ENCODE results near the gene EPS15. TPM values are rescaled to one million over a fixed set of nuclear protein-coding genes. Genes with fewer than 3 reads are reported as not detected.

Gene EPS15
- total RNA-seq, result 41.3 and 41.6 TPM in 2 replicates
- long read RNA-seq, full-length matches to known transcripts, result 10 of 39 reads
- long read RNA-seq, partial matches to known transcripts, result 21 of 39 reads
- long read RNA-seq, other reads (novel, unspliced or antisense), result 8 of 39 reads

DNA sequence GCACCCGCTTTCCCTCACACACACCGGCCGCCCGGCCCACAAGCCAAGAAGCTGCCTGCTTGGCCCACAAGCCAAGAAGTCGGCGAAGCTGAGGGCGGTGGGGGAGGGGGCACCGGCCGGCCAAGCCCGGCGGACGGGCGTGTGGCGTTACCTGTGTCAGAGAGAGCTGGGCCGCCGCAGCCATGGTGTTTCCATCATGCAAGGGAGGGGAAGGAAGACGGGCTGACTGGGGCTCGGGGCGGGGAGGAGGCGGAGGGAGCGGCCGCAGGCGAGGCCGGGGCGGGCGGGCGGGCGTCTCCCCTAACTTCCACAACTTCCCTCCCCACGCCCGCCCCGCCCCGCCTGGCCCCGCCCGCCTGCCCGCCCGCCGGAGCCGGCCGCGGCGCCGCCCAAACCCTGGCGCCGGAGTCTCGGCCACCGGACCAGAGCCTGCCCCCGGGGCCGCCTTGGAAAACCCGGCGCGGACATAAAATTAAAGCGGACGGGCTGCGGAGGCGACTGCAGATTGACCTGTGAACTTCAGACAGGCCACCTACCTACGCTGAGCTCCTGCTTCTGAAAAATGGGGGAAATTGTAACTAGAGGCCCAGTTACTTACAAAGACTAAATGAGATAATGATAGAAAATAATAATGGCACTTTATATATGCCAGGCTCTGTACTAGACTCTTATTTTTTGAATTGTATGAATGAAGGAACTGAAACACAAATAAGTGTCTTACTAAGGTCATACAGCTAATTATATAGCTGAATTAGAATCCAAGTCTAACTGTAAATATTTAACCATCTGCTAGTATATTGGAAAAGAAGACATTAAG lies at the start of gene EPS15:
EPS15 (minus strand) TSS at position 219 of the 817 bp plus-strand sequence; CDS start at position 184, 35 bp downstream.
- Mint-ChIP-seq H3K27me3 (ENCODE audit: low read depth) (no peaks in the 10 kb centered on the region), H3K9me3 (no peaks in the 10 kb centered on the region), H3K4me3 (peak within 1 kb of the TSS; percentile 91), H3K36me3 (ENCODE audit: low read depth) (no peaks in the 10 kb centered on the region), H3K4me1 (peaks cover 30% of the 10 kb centered on the region), H3K27ac (ENCODE audit: unreplicated experiment) (peak within 1 kb of the TSS; percentile 44)
- DNase-seq (ENCODE audit: low read depth, low spot score), result peak; percentile 82
- TF ChIP-seq, protein P1, sequence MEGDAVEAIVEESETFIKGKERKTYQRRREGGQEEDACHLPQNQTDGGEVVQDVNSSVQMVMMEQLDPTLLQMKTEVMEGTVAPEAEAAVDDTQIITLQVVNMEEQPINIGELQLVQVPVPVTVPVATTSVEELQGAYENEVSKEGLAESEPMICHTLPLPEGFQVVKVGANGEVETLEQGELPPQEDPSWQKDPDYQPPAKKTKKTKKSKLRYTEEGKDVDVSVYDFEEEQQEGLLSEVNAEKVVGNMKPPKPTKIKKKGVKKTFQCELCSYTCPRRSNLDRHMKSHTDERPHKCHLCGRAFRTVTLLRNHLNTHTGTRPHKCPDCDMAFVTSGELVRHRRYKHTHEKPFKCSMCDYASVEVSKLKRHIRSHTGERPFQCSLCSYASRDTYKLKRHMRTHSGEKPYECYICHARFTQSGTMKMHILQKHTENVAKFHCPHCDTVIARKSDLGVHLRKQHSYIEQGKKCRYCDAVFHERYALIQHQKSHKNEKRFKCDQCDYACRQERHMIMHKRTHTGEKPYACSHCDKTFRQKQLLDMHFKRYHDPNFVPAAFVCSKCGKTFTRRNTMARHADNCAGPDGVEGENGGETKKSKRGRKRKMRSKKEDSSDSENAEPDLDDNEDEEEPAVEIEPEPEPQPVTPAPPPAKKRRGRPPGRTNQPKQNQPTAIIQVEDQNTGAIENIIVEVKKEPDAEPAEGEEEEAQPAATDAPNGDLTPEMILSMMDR (conservative IDR thresholded peaks at IDR 0.05), result no peak

DNA sequence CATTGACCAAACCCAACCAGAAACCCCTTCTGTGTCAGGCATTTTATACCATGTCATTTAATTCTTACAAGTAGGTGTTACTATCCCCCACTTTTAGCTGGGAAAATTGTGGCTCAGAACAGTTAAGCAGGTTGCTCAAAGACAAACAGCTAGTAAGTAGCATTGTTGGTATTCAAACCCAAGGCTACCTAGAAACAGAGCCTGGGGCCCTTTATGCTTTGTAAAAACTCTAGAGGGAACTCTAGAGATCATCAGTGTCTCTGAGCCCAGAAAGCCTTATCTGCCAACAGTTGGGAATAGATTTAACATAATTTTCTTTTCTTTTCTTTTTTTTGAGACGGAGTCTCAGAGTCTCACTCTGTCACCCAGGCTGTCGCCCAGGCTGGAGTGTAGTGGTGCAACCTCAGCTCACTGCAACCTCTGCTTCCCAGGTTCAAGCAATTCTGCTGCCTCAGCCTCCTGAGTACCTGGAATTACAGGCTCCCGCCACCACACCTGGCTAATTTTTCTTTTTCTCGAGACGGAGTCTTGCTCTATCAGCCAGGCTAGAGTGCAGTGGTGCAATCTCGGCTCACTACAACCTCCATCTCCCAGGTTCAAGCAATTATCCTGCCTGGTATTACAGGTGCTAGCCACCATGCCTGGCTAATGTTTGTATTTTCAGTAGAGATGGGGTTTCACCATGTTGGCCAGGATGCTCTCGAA lies 49.3 kb upstream of the EPS15 start:
- no peaks in the 10 kb centered on the region for H3K36me3 Mint-ChIP-seq (ENCODE audit: low read depth)
- no peaks in the 10 kb centered on the region for H3K9me3 Mint-ChIP-seq
- TF ChIP-seq, protein P1 (conservative IDR thresholded peaks at IDR 0.05), result no peak

DNA sequence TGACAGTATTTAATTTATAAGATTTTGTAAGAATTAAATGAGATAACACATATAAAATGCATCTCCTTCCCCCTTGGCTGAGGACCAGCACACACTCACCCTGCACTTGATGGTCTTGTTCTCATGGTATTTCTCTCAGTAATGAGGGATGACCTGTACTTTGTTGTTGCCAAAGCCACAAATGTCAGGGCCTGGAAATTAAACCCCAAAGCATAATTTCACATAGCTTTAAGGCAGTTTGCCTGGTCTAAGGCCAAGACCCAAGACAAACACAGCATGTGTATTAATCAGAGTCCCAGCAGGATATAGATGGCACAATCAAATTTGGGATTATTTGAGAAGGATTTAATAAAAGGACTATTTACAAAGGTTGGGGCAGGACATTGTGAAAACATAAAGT lies 48.6 kb upstream of the EPS15 start:
- no peaks in the 10 kb centered on the region for H3K27me3 Mint-ChIP-seq (ENCODE audit: low read depth)
- TF ChIP-seq, protein P1 (conservative IDR thresholded peaks at IDR 0.05), result no peak
- peaks cover 18% of the 10 kb centered on the region for H3K4me1 Mint-ChIP-seq
- no peaks in the 10 kb centered on the region for H3K36me3 Mint-ChIP-seq (ENCODE audit: low read depth)
- no peak overlapping the region for H3K27ac Mint-ChIP-seq (ENCODE audit: unreplicated experiment)
- no peak overlapping the region for H3K4me3 Mint-ChIP-seq
- no peaks in the 10 kb centered on the region for H3K9me3 Mint-ChIP-seq
- no peak for DNase-seq (ENCODE audit: low read depth, low spot score)

More for the DNA sequence above, 49.3 kb upstream of the EPS15 start:
- H3K4me1 Mint-ChIP-seq, result peaks cover 18% of the 10 kb centered on the region
- H3K4me3 Mint-ChIP-seq, result no peak overlapping the region
- no peak for DNase-seq (ENCODE audit: low read depth, low spot score)
- H3K27ac Mint-ChIP-seq (ENCODE audit: unreplicated experiment), result no peak overlapping the region
- no peaks in the 10 kb centered on the region for H3K27me3 Mint-ChIP-seq (ENCODE audit: low read depth)

DNA sequence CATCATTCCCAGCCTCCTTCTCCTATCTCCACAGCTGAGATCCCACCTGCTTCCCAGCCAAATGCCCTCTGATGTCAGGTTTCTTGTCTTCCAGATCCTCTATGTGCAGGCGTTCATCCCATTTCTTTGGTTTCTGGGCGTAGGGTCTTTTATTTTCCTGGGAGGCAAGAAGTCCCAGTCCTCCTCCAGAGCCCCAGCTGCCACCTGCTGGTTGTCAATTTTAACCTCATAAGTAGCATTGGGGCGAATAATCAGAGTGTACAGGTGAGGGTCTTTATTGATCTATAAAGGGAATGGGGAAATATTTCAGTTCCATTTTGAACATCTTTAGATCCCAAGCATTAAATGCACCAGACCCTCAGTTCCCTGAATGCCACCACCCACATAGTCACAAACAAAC lies 47.2 kb upstream of the EPS15 start:
- TF ChIP-seq, protein P1 (conservative IDR thresholded peaks at IDR 0.05), result no peak
- H3K27ac Mint-ChIP-seq (ENCODE audit: unreplicated experiment), result no peak overlapping the region
- no peaks in the 10 kb centered on the region for H3K36me3 Mint-ChIP-seq (ENCODE audit: low read depth)
- no peak overlapping the region for H3K4me3 Mint-ChIP-seq
- no peaks in the 10 kb centered on the region for H3K27me3 Mint-ChIP-seq (ENCODE audit: low read depth)
- no peaks in the 10 kb centered on the region for H3K9me3 Mint-ChIP-seq
- peaks cover 5% of the 10 kb centered on the region for H3K4me1 Mint-ChIP-seq
- DNase-seq (ENCODE audit: low read depth, low spot score), result no peak

DNA sequence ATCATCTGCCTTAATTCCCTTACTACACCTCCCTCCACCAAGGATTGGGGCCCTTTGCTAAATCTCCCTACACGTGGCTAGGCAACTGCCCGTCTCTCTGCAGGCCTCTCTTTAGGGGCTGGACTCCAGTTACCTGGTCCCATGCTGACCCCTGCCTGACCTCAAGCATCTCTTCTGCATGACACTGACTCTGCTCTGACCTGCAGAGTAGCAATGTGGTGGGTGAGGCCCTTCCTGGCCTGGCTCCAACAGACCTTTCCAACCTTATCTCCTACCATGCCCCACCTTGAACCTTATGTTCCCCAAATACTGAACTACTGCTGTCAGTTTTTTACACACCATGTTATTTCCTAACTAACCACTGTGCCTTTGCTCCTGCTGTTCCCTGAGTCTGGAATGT lies 45.9 kb upstream of the EPS15 start:
- H3K4me3 Mint-ChIP-seq, result no peak overlapping the region
- H3K27ac Mint-ChIP-seq (ENCODE audit: unreplicated experiment), result no peak overlapping the region
- TF ChIP-seq, protein P1 (conservative IDR thresholded peaks at IDR 0.05), result no peak
- H3K36me3 Mint-ChIP-seq (ENCODE audit: low read depth), result no peaks in the 10 kb centered on the region
- H3K9me3 Mint-ChIP-seq, result no peaks in the 10 kb centered on the region
- no peak for DNase-seq (ENCODE audit: low read depth, low spot score)
- no peaks in the 10 kb centered on the region for H3K27me3 Mint-ChIP-seq (ENCODE audit: low read depth)
- H3K4me1 Mint-ChIP-seq, result peaks cover 5% of the 10 kb centered on the region

Data from neural crest cell (in vitro differentiated cells).